LNCAP (cell line): ENCODE results near the gene TBC1D7.

Experiments
- TF ChIP-seq, protein P1 (sequence below): fragments of 450-650 bp; IDR thresholded peaks from 2 replicates; pipeline ENCODE4 v1.5.1; 2017; ENCODE audit warnings: mild to moderate bottlenecking

Gene TBC1D7

DNA sequence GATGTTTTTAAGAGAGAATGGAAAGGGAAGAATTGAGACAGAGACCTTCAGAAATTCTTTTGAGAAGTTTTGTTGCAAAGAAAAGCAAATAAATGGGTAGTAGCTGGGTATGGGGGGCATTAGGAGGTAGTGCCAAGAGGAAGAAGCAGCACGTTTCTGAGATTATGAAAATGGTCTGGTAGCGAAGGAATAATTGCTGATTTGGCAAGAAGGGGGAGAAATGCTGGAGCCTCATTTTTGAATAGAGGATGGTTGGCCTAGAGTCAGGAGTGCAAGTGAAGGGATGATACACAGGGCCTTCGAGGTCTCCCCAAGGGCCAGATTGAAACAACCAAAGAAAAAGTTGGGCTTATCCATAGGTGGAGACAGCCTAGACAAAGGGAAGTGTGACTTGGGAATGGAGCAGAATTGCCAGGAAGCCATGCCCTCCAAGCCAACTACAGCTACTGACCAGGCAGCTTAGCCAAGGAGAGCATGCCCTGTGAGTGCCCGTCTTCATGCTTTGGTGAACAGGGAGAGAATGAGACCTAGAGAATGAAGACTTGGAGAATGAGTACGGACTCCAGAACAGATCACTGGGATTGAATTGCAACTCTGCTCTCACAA, 14.2 kb upstream of the TBC1D7 start:
- TF ChIP-seq, protein P1, sequence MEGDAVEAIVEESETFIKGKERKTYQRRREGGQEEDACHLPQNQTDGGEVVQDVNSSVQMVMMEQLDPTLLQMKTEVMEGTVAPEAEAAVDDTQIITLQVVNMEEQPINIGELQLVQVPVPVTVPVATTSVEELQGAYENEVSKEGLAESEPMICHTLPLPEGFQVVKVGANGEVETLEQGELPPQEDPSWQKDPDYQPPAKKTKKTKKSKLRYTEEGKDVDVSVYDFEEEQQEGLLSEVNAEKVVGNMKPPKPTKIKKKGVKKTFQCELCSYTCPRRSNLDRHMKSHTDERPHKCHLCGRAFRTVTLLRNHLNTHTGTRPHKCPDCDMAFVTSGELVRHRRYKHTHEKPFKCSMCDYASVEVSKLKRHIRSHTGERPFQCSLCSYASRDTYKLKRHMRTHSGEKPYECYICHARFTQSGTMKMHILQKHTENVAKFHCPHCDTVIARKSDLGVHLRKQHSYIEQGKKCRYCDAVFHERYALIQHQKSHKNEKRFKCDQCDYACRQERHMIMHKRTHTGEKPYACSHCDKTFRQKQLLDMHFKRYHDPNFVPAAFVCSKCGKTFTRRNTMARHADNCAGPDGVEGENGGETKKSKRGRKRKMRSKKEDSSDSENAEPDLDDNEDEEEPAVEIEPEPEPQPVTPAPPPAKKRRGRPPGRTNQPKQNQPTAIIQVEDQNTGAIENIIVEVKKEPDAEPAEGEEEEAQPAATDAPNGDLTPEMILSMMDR = no peak

DNA sequence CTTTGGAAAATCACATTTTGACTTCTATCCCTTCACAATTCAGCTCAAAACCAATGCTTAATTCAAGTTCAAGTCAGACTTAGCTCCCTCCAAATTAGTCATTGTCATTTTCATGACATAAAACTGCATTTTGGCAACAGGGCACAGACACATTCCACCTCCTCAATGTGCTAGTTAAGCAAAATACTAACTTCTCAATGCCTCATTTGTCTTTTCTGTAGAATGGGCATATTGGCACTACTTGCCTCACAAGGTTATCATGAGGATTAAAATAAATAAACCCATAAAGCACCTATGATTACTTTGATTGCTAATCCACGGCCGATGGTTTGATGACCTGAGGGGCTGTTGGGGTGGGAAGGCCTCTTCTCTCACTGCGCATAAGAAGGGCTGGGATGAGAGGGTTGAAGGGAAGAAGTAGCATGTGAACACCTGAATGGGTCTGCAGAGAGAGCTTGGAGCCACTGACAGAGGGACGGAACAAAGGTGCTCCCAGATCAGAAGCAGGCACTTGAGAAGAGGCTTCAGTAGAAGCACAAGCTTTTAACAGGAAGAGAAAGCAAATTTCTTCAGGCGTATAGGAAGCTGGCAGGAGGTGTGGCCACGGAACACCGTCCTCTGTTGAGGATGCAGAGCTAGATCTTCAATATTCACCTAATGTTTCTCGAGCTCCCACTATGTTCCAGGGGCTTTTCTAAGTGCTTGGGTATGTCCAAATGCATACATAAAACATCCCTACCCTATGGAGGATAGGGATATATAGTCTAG, 11.7 kb upstream of the TBC1D7 start:
- TF ChIP-seq, protein P1 = no peak

DNA sequence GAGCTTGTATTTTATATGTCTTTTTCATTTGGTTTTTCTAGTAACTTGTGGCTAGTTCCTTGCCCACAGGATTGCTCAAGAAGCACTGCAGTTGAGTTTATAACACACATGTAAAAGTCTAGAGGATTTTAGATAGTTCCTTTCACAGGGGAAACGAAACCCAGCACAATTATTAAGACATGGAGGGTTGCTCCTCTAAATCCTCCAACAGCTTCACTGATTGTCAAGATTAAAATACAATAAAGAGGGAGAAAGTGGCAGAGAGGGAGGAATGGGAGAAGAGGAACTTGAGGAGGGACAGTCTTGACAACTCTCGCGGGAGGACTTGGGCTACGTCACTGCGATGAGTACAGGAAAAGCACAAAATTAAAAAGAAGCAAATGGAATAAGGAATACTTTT, 9.7 kb upstream of the TBC1D7 start:
- TF ChIP-seq, protein P1 = no peak

DNA sequence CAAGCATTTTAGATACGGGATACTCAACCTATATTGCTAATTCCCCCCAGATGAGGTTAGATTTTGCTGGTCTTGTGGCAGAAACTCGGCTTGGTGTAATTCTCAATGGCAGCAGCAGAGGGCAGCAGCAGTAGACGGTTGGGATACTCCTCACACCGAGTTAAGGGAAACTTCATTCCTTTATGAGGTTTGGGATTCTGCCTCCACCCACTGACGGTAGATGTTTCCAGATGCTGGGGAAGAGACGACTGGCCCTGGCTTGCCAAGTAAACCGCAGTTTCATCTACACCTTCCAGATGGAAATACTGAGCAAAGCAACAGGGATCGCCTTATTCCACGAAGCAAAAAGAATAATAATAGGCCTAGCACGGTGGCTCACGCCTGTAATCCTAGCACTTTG, 8.2 kb upstream of the TBC1D7 start:
- TF ChIP-seq, protein P1 = peak; percentile 83

DNA sequence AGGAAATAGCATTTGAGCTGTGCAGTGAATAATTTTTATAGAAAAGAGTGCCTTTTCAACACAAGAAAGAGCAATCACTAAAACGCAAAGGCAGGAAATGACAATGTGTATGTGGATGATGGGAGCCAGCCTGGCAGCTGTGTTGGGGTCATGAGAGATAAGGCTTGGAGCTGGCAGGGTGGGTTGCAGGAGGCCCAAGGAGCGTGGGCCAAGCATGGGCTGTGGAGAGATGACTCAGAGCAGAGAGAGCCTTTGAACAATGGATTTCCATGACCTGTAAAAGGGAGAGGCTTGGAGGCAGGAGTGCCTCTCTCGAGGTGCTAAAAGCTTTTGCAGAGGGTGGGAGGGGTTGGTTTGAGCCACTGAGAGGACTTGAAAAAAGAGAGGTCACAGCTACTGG, 6.6 kb upstream of the TBC1D7 start:
- TF ChIP-seq, protein P1 = no peak

DNA sequence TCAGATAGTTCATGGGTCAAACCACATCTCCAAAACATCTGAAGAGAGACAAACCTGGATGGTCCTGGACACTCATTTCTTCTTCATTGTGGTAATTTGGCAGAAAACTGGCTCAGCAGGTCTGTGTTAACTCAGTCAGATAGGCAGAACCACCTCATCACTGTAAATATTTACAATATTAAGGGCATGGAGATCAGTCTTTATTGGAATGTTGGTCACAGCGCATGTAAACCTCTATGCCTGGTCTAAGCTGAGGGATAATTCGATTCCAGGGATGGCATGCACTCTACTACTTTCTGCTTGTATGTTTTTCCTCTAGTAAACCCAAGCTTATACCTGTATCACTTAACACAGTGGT, 4.0 kb upstream of the TBC1D7 start:
- TF ChIP-seq, protein P1 = no peak

DNA sequence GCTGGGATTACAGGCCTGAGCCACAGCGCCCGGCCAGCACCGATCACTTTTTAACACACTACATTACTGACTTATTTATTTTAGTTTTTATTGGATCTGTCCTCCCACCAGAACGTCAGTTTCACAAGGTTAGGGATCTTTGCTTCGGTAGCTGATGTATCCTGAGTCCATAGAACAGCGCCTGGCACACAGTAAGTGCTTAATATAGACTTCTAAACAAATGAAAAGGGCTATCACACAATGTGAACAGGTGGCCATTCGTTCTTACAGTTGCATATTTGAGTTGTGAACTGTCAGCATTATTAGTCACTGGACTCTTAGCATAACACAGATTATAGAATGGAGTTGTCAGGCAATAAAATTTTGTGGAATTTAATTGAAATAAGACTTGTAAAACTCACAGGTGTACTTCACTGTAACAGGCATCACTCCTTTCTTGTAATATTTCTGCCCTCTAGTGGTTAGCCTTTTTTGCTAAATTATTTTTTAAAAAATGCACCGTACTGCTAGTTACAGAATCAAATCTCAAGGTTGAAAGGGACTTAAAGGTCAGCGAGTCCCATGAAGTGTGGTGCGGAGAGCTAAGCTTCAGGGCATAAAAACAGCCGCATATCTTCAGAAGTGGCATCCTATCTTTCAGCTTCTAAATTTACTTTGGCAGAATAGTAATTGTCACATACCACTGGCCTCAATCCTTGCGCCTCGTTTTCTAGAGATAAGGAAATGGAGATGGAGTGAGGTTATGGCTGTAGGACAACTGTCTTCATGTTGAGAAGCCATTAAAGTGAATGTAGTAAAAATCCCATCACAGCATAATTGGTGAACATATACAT, 3.4 kb upstream of the TBC1D7 start:
- TF ChIP-seq, protein P1 = peak; percentile 65
